H1 (cell line): ENCODE data around the gene TMTC4. TPM values are rescaled to one million over a fixed set of nuclear protein-coding genes. Genes with fewer than 3 reads are reported as not detected.

Experiments
- CTCF ChIA-PET: fragments of 300-600 bp; sonication (Branson Sonifier 250); formaldehyde crosslinking; loops from one replicate; lab custom pipeline; 2021; ENCODE audit not compliant: partially characterized antibody; lab: Charles Lee
- POLR2A ChIA-PET: fragments of 300-600 bp; sonication (Branson Sonifier 250); formaldehyde crosslinking; loops from one replicate; lab custom pipeline; 2021; ENCODE audit warnings: inconsistent platforms; ENCODE audit not compliant: partially characterized antibody; lab: Charles Lee
- DNase-seq, 2 experiments: peaks; one replicate each; pipeline versions ENCODE4 v3.0.0 to v3.0.0-alpha.2; 2010 to 2022; ENCODE audit warnings: low spot score in 2 of 2, low read depth in 1 of 2, mixed read lengths in 1 of 2
- FAIRE-seq: peaks from 2 replicates; lab custom pipeline; 2011; peaks lifted over from hg19 to GRCh38; lab: Jason Lieb, UNC
- H2AFZ ChIP-seq: 2 replicates; pipeline ENCODE4 v1.8.1; 2012; ENCODE audit warnings: low read length, inconsistent platforms
- H2AK5ac ChIP-seq: 2 replicates; pipeline ENCODE4 v1.6.1; 2013; ENCODE audit warnings: low read depth, low read length
- H2BK120ac ChIP-seq: replicated peaks from 2 replicates; pipeline ENCODE3; 2013; ENCODE audit warnings: low read depth, low read length, inconsistent platforms
- H2BK12ac ChIP-seq: 2 replicates; pipeline ENCODE4 v1.6.1; 2013; ENCODE audit warnings: low read depth, low read length
- H2BK15ac ChIP-seq: 2 replicates; pipeline ENCODE4 v1.6.1; 2013; ENCODE audit warnings: low read length
- H2BK20ac ChIP-seq: 2 replicates; pipeline ENCODE4 v1.6.1; 2013; ENCODE audit warnings: low read length
- H2BK5ac ChIP-seq: 2 replicates; pipeline ENCODE4 v1.6.1; 2013; ENCODE audit warnings: low read depth, low read length
- H3K14ac ChIP-seq: 2 replicates; pipeline ENCODE4 v1.6.1; 2013; ENCODE audit warnings: inconsistent platforms; ENCODE audit not compliant: insufficient read length
- H3K18ac ChIP-seq: 2 replicates; pipeline ENCODE4 v1.6.1; 2013; ENCODE audit warnings: low read length; ENCODE audit errors: extremely low read depth
- H3K23ac ChIP-seq: 2 replicates; pipeline ENCODE4 v1.6.1; 2013; ENCODE audit warnings: inconsistent platforms; ENCODE audit not compliant: insufficient read length
- H3K23me2 ChIP-seq: 2 replicates; pipeline ENCODE4 v1.6.1; 2013; ENCODE audit warnings: low read depth, low read length
- H3K27ac ChIP-seq: 2 replicates; pipeline ENCODE4 v1.6.1; 2011; ENCODE audit warnings: low read depth, low read length, inconsistent platforms
- H3K27me3 ChIP-seq, 4 experiments: replicated peaks in 1 of 4; 1 replicate in 1 of 4; 2 replicates in 3 of 4; pipeline versions ENCODE4 v1.6.1 to v1.8.1; 2011 to 2013; ENCODE audit warnings: low read length in 3 of 4, mild to moderate bottlenecking in 3 of 4, inconsistent platforms in 2 of 4, mixed read lengths in 2 of 4, moderate library complexity in 1 of 4; ENCODE audit not compliant: control insufficient read depth in 3 of 4, insufficient read depth in 3 of 4; ENCODE audit errors: extremely low read depth in 1 of 4
- H3K36me3 ChIP-seq, 4 experiments: 2 replicates each; pipeline versions ENCODE4 v1.6.1 to v1.8.1; 2011 to 2013; ENCODE audit warnings: mild to moderate bottlenecking in 4 of 4, low read length in 3 of 4, moderate library complexity in 2 of 4, control low read depth in 1 of 4, inconsistent platforms in 1 of 4; ENCODE audit not compliant: insufficient read depth in 4 of 4, control insufficient read depth in 2 of 4
- H3K4ac ChIP-seq: replicated peaks from 2 replicates; pipeline ENCODE3; 2013; ENCODE audit warnings: low read length, low read depth, mixed read lengths, inconsistent platforms; ENCODE audit not compliant: insufficient read length
- H3K4me1 ChIP-seq, 4 experiments: replicated peaks in 1 of 4; 1 replicate in 1 of 4; 2 replicates in 3 of 4; pipeline versions ENCODE4 v1.6.1 to v1.8.1; 2011 to 2013; ENCODE audit warnings: low read length in 3 of 4, inconsistent platforms in 2 of 4, mixed read lengths in 1 of 4; ENCODE audit not compliant: insufficient read depth in 4 of 4, control insufficient read depth in 3 of 4
- H3K4me2 ChIP-seq, 2 experiments: 2 replicates each; pipeline versions ENCODE4 v1.6.1 to v1.8.1; 2011 to 2013; ENCODE audit warnings: low read depth in 2 of 2, low read length in 2 of 2, control low read depth in 1 of 2, inconsistent platforms in 1 of 2, mild to moderate bottlenecking in 1 of 2; ENCODE audit not compliant: insufficient read depth in 1 of 2
- H3K4me3 ChIP-seq, 4 experiments: fragments of 200-600, 300-600 bp in 1 of 4; sonication (generic), shearing (Covaris generic), sonication (Bioruptor Twin) in 1 of 4; 2 replicates each; pipeline versions ENCODE4 v1.5.1 to v1.8.1; 2011 to 2016; ENCODE audit warnings: low read length in 4 of 4, low read depth in 3 of 4, control low read depth in 2 of 4, inconsistent platforms in 2 of 4, mild to moderate bottlenecking in 2 of 4, mixed read lengths in 1 of 4, moderate library complexity in 1 of 4; ENCODE audit not compliant: insufficient read depth in 2 of 4; ENCODE audit errors: extremely low read depth in 1 of 4
- H3K56ac ChIP-seq: replicated peaks from 2 replicates; pipeline ENCODE3; 2013; ENCODE audit warnings: low read depth, mild to moderate bottlenecking, mixed read lengths, low read length, inconsistent platforms; ENCODE audit not compliant: insufficient read length
- H3K79me1 ChIP-seq: 2 replicates; pipeline ENCODE4 v1.6.1; 2013; ENCODE audit warnings: low read depth, low read length, control low read depth
- H3K79me2 ChIP-seq, 2 experiments: 2 replicates each; pipeline versions ENCODE4 v1.6.1 to v1.8.1; 2012 to 2013; ENCODE audit warnings: low read length in 2 of 2, mild to moderate bottlenecking in 2 of 2, inconsistent platforms in 1 of 2; ENCODE audit not compliant: insufficient read depth in 2 of 2, control insufficient read depth in 1 of 2
- H3K9ac ChIP-seq, 4 experiments: replicated peaks in 1 of 4; 1 replicate in 1 of 4; 2 replicates in 3 of 4; pipeline versions ENCODE4 v1.6.1 to v1.8.1; 2011 to 2013; ENCODE audit warnings: low read depth in 3 of 4, low read length in 3 of 4, control low read depth in 2 of 4, mild to moderate bottlenecking in 2 of 4, moderate library complexity in 2 of 4, inconsistent platforms in 1 of 4; ENCODE audit errors: extremely low read depth in 1 of 4
- H3K9me3 ChIP-seq, 2 experiments: 2 replicates each; pipeline versions ENCODE4 v1.6.1 to v1.8.1; 2012 to 2013; ENCODE audit warnings: mild to moderate bottlenecking in 2 of 2, moderate library complexity in 2 of 2, control low read depth in 1 of 2, inconsistent platforms in 1 of 2, low read depth in 1 of 2, low read length in 1 of 2, mixed read lengths in 1 of 2; ENCODE audit not compliant: insufficient read depth in 2 of 2
- H4K20me1 ChIP-seq, 2 experiments: replicated peaks in 1 of 2; 2 replicates each; pipeline versions ENCODE3 to v1.8.1; 2011 to 2013; ENCODE audit warnings: inconsistent platforms in 2 of 2, low read length in 2 of 2, mild to moderate bottlenecking in 1 of 2; ENCODE audit not compliant: insufficient read depth in 2 of 2, control insufficient read depth in 1 of 2
- H4K5ac ChIP-seq: 2 replicates; pipeline ENCODE4 v1.6.1; 2013; ENCODE audit warnings: low read length, low read depth, mixed read lengths, inconsistent platforms; ENCODE audit not compliant: insufficient read length
- H4K8ac ChIP-seq: 2 replicates; pipeline ENCODE4 v1.8.0; 2013; ENCODE audit warnings: mild to moderate bottlenecking, moderate library complexity, low read length, inconsistent platforms; ENCODE audit not compliant: insufficient read depth; ENCODE audit errors: extremely low read depth
- H4K91ac ChIP-seq: replicated peaks from 2 replicates; pipeline ENCODE3; 2013; ENCODE audit warnings: low read length, mixed read lengths, inconsistent platforms; ENCODE audit not compliant: insufficient read length
- BCL11A ChIP-seq, 2 experiments: IDR thresholded peaks; one replicate each; pipeline ENCODE4 v1.6.1; 2011; ENCODE audit warnings: low read depth in 2 of 2, low read length in 2 of 2, mild to moderate bottlenecking in 2 of 2
- EZH2 ChIP-seq: fragments of 200-600 bp; sonication (generic); IDR thresholded peaks from 2 replicates; pipeline ENCODE4 v1.7.1; 2012; ENCODE audit warnings: low read depth, mild to moderate bottlenecking, moderate library complexity, low read length, inconsistent platforms; ENCODE audit not compliant: severe bottlenecking
- JUND ChIP-seq: IDR thresholded peaks from 2 replicates; pipeline ENCODE4 v1.6.1; 2011; ENCODE audit warnings: mild to moderate bottlenecking, improper control_type of control experiment, low read length
- MAFK ChIP-seq: IDR thresholded peaks from 2 replicates; pipeline ENCODE4 v1.6.1; 2012; ENCODE audit warnings: low read depth, mild to moderate bottlenecking, improper control_type of control experiment, low read length
- NRF1 ChIP-seq: IDR thresholded peaks from 2 replicates; pipeline ENCODE4 v1.6.1; 2011; ENCODE audit warnings: mild to moderate bottlenecking, low read depth, low read length, improper control_type of control experiment
- PHF8 ChIP-seq: fragments of 200-600 bp; sonication (generic); conservative IDR thresholded peaks from 2 replicates; pipeline ENCODE4 v1.7.1; 2012; ENCODE audit warnings: low read depth, mild to moderate bottlenecking, inconsistent platforms, low read length, moderate library complexity
- SIX5 ChIP-seq: IDR thresholded peaks from 2 replicates; pipeline ENCODE4 v1.6.1; 2011; ENCODE audit warnings: mild to moderate bottlenecking, low read depth, low read length
- TAF7 ChIP-seq: optimal IDR thresholded peaks from 2 replicates; pipeline ENCODE3; 2011; ENCODE audit warnings: low read depth, mild to moderate bottlenecking, inconsistent platforms, low read length, moderate library complexity, borderline replicate concordance
- WGBS, 2 experiments: shearing (Covaris generic) in 1 of 2; methylation state at CpG; one replicate each; pipeline versions ENCODE4 v1.1.6 to v1.1.7; 2013 to 2015; ENCODE audit warnings: low lambda C conversion rate in 2 of 2, mixed read lengths in 2 of 2, inconsistent platforms in 1 of 2, low coverage in 1 of 2, missing lambda C conversion rate in 1 of 2; ENCODE audit not compliant: insufficient replicate concordance in 2 of 2, insufficient coverage in 1 of 2, insufficient read length in 1 of 2; ENCODE audit errors: extremely low coverage in 1 of 2, missing lambda C conversion rate in 1 of 2; 5-methylcytosine and 5-hydroxymethylcytosine counted together
- polyA plus RNA-seq, 7 experiments: library from polyadenylated mRNA; depleted of rRNA in 3 of 7; stranded (reverse) in 5 of 7; unstranded in 2 of 7; fragments of >200 nt in 5 of 7; fragments of 200-250 nt in 2 of 7; gene quantifications; 1 replicate in 5 of 7; 2 replicates in 1 of 7; 4 replicates in 1 of 7; pipeline versions ENCODE4 v1.2.1 to v1.2.3, GENCODE V29; 2011 to 2013; ENCODE audit warnings: missing spikeins in 2 of 7, mixed read lengths in 2 of 7
- total RNA-seq: library from RNA; stranded (reverse); fragmentation: NEBNext Ultra II Directional; extraction: Animal tissue kit (Norgen Biotek cat#: 25700); gene quantifications from 2 replicates; pipeline ENCODE4 v1.2.1, GENCODE V29; 2021
- TF ChIP-seq, protein P1 (sequence below): IDR thresholded peaks from 2 replicates; pipeline ENCODE4 v1.6.1; 2012; ENCODE audit warnings: inconsistent platforms
- TF ChIP-seq, protein P2 (sequence below): IDR thresholded peaks from 2 replicates; pipeline ENCODE4 v1.6.1; 2011; ENCODE audit warnings: low read length, improper control_type of control experiment

The TMTC4 gene
- total and polyA plus RNA-seq, 2 of the 8 experiments (the other 6 are each of a cell fraction or from before 2014, with no cell fraction given): 26.3 to 42.6 TPM

DNA sequence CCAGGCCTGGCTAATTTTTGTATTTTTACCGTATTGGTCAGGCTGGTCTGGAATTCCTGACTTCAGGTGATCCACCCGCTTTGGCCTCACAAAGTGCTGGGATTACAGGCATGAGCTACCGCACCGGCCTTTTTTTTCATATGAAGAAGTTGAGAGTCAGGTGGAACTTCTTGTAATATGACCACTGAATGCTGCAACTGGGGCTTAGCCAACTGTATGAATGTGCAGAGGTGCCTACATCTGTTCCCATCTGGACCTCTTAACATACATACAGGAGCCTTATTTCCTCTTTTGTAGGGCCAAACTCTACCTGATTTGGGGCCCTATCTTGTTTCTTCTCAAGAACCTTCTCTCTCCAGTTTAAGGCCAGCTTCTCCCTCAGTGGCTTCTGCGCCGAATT lies 74.1 kb downstream of the TMTC4 start:
- H3K27ac ChIP-seq: no peak overlapping the region
- no peak overlapping the region for H4K5ac ChIP-seq
- H3K79me2 ChIP-seq: no peaks in the 10 kb centered on the region
- no peaks in the 10 kb centered on the region for H3K9me3 ChIP-seq
- H2BK15ac ChIP-seq: no peak overlapping the region
- DNase-seq: no peak
- no peak overlapping the region for H3K18ac ChIP-seq
- 89% methylated on average over 6 of the region's 6 CpGs; no CpG with 5 or more reads in 1 of the 2 experiments for WGBS, 2 experiments
- H3K36me3 ChIP-seq: no peaks in the 10 kb centered on the region
- 0 out of 2 replicates have a peak overlapping the region, but pooled peaks have one; percentile 39 for H2AK5ac ChIP-seq
- H3K23ac ChIP-seq: no peak overlapping the region
- H4K91ac ChIP-seq: no peak overlapping the region
- H2BK120ac ChIP-seq: no peak overlapping the region
- H3K9ac ChIP-seq: no peak overlapping the region
- no peak overlapping the region for H2BK12ac ChIP-seq
- CTCF ChIA-PET: interaction anchor here (0.6 to 3.0 kb wide), 3 partner anchors 10 to 28 kb away, joined by 3 to 15 read pairs (median 3); partner anchors contain the start of gene GGACT
- no peaks in the 10 kb centered on the region for H3K27me3 ChIP-seq
- POLR2A ChIA-PET: no interaction called here
- no peaks in the 10 kb centered on the region for H4K20me1 ChIP-seq
- H2BK5ac ChIP-seq: no peak overlapping the region
- no peaks in the 10 kb centered on the region for H3K4me1 ChIP-seq
- H3K4me2 ChIP-seq: no peak overlapping the region
- no peak overlapping the region for H2AFZ ChIP-seq
- no peak overlapping the region for H3K4me3 ChIP-seq
- no peaks in the 10 kb centered on the region for H3K79me1 ChIP-seq
- no peaks in the 10 kb centered on the region for H3K23me2 ChIP-seq
- H3K56ac ChIP-seq: no peak overlapping the region
- no peak overlapping the region for H2BK20ac ChIP-seq
- no peak overlapping the region for H4K8ac ChIP-seq
- H3K4ac ChIP-seq: no peak overlapping the region
- TF ChIP-seq EZH2 (no peak), NRF1 (no peak), MAFK (no peak), SIX5 (no peak), BCL11A (IDR thresholded peaks at IDR 0.05; ENCODE audit: low read depth in 2 of 2, low read length in 2 of 2) (no peak), JUND (no peak), TAF7 (no peak), PHF8 (no peak)
- TF ChIP-seq, protein P1, sequence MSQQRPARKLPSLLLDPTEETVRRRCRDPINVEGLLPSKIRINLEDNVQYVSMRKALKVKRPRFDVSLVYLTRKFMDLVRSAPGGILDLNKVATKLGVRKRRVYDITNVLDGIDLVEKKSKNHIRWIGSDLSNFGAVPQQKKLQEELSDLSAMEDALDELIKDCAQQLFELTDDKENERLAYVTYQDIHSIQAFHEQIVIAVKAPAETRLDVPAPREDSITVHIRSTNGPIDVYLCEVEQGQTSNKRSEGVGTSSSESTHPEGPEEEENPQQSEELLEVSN: no peak
- TF ChIP-seq, protein P2, sequence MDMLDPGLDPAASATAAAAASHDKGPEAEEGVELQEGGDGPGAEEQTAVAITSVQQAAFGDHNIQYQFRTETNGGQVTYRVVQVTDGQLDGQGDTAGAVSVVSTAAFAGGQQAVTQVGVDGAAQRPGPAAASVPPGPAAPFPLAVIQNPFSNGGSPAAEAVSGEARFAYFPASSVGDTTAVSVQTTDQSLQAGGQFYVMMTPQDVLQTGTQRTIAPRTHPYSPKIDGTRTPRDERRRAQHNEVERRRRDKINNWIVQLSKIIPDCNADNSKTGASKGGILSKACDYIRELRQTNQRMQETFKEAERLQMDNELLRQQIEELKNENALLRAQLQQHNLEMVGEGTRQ: no peak
- TF ChIP-seq, all 59 proteins: peak for 0
- FAIRE-seq: no peak
- H3K14ac ChIP-seq: no peak overlapping the region
